Measurements from ENCODE around the gene BANP.
"Not testable (repeated sequence)": the region's sequence is repeated elsewhere in the genome, so short reads cannot be mapped to it uniquely, and the experiment has no call there.

BANP gene

GRCh38 chr16:87966064-87966645, 14.9 kb downstream of the BANP start:
- peak; percentile 90 for DNase-seq (ENCODE audit: low read depth)

DNA sequence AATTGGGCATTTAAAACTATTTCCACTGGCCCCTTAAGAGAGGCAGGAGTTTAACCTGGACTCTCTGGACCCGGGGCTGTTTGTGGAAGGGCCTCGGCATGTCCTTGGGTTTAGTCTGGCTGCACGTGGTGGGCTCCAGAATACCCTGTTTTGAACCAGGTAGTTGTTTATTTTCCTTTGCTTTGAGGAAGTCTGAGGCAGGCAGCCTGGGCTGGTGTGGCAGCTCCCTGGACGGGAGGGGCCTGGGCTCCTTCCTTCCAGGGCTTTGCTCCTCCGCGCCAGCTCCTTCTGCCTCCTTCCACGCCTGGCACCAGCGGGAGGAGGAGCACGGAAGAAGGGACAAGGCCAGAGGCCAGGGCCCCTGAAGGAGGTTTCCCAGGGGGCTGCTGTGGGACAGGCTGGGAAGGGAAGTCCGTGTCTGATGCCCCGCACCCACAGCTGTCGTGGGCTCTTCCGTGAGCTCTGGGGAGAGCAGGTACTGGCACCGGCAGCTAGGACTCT, 15.5 kb downstream of the BANP start:
- DNase-seq (ENCODE audit: low read depth), result peak; percentile 25

- DNase-seq (ENCODE audit: low read depth), result no peak
These were observed 17.3 kb downstream of the BANP start for GRCh38 chr16:87968541-87968940.

GRCh38 chr16:87970186-87970585, 19.0 kb downstream of the BANP start:
- peak; percentile 34 for DNase-seq (ENCODE audit: low read depth)

GRCh38 chr16:87971933-87972332, 20.7 kb downstream of the BANP start:
- DNase-seq (ENCODE audit: low read depth), result no peak

- no peak for DNase-seq (ENCODE audit: low read depth)
These were observed 22.5 kb downstream of the BANP start for GRCh38 chr16:87973717-87974116.

- no peak for DNase-seq (ENCODE audit: low read depth)
These were observed 22.9 kb downstream of the BANP start for GRCh38 chr16:87974178-87974577.

DNA sequence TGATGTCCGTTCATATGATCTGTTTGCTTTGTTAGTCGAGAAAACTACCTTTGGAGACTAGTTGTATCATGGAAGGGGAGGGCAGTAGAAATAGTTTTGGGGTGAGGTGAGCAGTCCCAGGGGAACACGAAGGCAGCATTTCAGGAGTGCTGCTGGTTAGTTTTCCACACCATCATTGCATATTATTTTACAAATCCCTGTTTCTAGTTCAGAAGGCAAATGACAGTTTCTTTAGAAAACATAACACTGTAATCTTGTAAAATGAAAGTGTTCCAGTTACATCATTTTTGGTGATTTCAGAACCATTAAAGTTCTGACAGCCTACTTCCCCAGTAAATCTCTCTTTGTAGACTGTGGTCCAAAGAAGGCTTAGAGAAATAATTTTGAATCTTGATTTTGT, 25.4 kb downstream of the BANP start:
- DNase-seq (ENCODE audit: low read depth), result peak; percentile 18

DNA sequence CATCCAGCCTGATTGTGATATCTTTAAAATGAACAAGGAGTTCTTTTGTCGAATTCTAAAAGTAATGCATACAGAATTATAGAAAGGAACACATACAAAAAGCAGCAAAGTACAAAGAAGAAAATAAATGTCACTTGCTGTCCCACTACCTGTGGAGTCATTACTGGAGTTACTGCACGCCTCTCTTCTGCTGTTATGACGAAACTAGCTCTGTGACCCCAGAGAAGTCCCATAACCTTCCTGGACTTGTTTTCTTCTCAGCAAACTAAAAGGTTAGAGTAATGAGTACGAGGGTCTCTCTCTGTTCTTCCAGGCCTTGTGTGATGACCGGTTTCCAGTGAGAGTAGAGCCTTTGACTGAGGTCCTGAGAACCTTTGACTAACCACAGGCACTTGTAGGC, 26.9 kb downstream of the BANP start:
- no peak for DNase-seq (ENCODE audit: low read depth)

- DNase-seq (ENCODE audit: low read depth), result no peak
These were observed 28.1 kb downstream of the BANP start for GRCh38 chr16:87979352-87979751.

GRCh38 chr16:87979911-87980630, 28.8 kb downstream of the BANP start:
- not testable (repeated sequence) for DNase-seq (ENCODE audit: low read depth)

DNA sequence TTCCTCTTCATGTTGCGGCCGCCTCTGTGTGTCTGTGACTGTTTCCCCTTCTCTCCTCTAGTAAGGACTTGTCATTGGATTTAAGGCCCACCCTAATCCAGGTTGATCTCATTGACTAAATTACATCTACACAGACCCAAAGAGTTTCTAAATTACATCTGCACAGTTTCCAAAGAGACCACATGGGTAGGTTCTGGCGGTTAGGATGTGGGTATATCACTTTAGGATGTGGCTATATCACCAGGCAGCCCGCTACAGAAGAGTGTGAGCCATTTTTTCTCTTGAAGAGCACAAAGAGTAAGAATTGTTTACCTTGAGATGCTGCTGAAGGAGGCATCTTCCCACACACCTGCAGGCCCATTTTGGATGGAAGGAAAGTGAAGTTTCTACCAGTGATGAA, 30.1 kb downstream of the BANP start:
- not testable (repeated sequence) for DNase-seq (ENCODE audit: low read depth)

- peak; percentile 14 for DNase-seq (ENCODE audit: low read depth)
These were observed 31.4 kb downstream of the BANP start for GRCh38 chr16:87982581-87983041.

- DNase-seq (ENCODE audit: low read depth), result not testable (repeated sequence)
These were observed 32.0 kb downstream of the BANP start for GRCh38 chr16:87983072-87983736.

DNA sequence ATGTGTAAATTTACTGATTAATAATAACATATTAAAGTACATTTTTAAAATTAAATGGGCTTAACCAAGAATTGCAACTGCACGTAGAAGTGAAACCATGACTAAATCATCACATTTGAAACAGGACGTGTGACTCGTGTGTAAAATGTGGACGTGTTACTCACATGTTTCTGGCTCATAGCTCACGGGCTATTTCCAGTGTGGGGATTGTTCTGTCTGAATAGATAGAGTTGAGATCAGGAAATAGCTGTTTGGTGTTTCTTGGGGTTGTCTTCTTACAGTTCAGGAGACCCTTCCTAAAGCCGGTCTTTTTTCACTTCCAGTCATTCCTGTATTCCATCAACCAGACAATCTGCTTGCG, 32.5 kb downstream of the BANP start:
- DNase-seq (ENCODE audit: low read depth), result not testable (repeated sequence)

DNA sequence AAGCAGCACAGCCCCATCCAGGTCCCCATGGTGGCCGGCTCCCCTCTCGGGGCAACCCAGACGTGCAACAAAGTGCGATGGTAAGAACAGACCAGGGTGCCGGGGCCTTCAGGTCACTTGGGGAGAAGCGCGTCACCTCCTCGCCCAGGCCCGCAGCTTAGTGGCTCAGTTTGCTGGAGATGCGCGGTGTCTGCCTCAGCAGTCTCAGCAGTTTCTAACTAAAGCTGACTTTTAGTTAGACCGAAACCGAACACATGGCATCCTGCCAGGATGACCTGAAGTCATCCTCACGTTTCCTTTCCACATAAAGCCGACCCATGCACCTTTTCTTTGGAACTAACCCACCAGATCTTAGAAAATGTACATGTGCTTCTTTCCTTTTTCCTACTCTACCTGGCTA, 32.9 kb downstream of the BANP start:
- not testable (repeated sequence) for DNase-seq (ENCODE audit: low read depth)

DNA sequence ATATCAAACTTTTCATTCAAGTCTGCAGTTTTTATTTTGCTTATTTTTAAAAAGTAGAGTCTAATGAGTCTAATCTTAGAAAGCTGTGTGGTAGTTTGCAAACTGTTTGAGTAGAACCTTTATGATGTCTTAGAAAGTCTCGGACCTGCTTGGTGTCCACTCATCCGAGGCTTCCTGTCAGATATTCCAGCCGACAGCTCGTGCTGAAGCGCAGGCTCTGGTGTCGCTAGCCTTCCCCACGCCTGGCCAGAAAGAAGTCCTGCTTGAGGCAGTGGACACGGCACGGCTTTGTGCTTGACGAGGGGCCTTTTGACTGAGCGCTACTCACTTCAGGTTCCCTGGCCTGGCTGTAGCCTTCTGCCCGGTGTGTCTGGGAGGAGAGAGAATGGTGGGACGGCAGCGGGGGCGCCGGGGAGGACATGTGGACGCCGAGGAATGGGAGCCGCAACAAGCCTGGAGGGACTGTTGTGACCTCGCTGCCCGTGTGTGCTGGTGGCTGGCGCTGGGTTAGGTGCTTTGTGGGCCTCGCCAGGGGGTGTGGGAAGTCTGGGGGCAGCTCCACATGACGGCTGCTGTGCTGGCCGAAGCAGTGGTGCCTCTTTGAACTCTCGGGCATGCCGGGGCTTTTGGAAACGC, 33.5 kb downstream of the BANP start:
- no peak for DNase-seq (ENCODE audit: low read depth)

DNA sequence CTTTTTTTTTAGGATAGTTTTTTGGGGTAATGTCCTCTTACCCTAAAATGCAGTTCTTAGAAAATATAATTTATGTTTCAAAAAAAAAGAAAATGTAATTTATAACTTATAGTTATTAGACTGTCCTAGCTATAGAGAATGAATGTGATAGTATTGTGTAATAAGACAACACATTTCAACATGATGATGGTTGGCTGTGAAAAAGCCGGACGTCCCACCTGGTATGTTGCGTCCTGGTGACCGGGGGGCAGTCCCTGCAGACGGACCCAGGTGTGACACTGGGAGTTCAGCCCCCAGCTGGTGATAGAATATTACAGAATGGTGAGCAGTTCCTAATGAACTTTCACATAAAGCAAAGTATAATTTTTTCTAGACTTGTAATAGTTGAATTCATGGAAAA, 34.3 kb downstream of the BANP start:
- not testable (repeated sequence) for DNase-seq (ENCODE audit: low read depth)

DNA sequence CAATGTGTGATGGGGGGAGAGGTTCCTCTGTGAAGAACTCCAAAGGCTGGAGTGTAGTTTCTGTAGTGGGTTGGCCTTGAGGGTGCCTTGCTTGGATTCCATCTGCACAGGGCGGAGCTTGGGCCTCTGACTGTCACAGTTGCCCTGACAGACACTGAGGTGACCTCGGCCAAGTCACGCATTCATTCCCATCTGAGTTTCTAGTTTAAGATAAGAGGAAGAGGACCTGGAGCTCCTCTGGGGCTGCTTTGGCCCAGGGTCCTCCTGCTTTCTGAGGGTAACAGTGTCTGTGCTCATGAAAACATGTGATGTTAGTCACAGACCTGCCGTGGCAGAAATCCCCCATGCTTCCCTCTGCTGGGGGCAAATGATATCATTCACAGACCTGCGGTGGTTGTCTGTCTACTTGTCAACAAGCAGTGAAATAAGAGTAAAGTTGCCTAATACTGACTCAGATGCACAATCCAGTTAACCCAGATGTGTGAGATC, 35.2 kb downstream of the BANP start:
- DNase-seq (ENCODE audit: low read depth), result peak; percentile 35

- DNase-seq (ENCODE audit: low read depth), result not testable (repeated sequence)
These were observed 37.4 kb downstream of the BANP start for GRCh38 chr16:87988596-87988995.

- not testable (repeated sequence) for DNase-seq (ENCODE audit: low read depth)
These were observed 39.0 kb downstream of the BANP start for GRCh38 chr16:87990254-87990653.

DNA sequence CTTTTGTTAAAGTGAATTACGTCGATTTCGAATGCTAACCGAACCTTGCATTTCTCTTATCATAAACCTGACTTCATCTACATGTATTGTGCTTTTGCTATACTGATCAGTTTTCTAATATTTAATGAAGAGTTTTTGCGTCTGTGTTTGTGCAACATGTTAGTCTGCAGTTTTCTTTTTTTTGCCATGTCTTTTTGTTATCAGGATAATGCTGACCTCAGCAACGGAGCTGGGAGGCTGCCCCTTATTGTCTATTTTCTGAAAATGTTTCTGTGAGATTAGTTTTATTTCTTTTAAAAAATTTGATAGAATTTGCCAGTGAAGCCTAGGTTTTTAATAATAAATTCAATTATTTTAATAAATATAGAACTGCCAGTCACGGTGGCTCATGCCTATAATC, 40.9 kb downstream of the BANP start:
- not testable (repeated sequence) for DNase-seq (ENCODE audit: low read depth)

Measured in fibroblast of gingiva (primary cell).